H9 (cell line): ENCODE measurements around the gene PCSK6. TPM values are rescaled to one million over a fixed set of nuclear protein-coding genes. Genes with fewer than 3 reads are reported as not detected.

Experiments used
- DNase-seq: peaks from one replicate; pipeline ENCODE4 v3.0.0-alpha.2; 2017
- H2AFZ ChIP-seq: one replicate; pipeline ENCODE4 v1.6.1; 2013; ENCODE audit warnings: mild to moderate bottlenecking, low read length, control low read depth, moderate library complexity
- H2AK5ac ChIP-seq: 2 replicates; pipeline ENCODE4 v1.6.1; 2013; ENCODE audit warnings: low read length, control low read depth, mixed read lengths; ENCODE audit not compliant: insufficient read length
- H2BK120ac ChIP-seq: one replicate; pipeline ENCODE4 v1.6.1; 2013; ENCODE audit warnings: low read depth, mild to moderate bottlenecking, low read length, control low read depth, inconsistent platforms; ENCODE audit not compliant: poor library complexity, severe bottlenecking
- H2BK12ac ChIP-seq: 2 replicates; pipeline ENCODE4 v1.6.1; 2013; ENCODE audit warnings: low read length, control low read depth, mixed read lengths, low read depth; ENCODE audit not compliant: insufficient read length
- H2BK15ac ChIP-seq: 2 replicates; pipeline ENCODE4 v1.6.1; 2013; ENCODE audit warnings: low read depth, low read length, control low read depth
- H2BK20ac ChIP-seq: one replicate; pipeline ENCODE4 v1.6.1; 2013; ENCODE audit warnings: low read depth, mild to moderate bottlenecking, low read length, control low read depth, inconsistent platforms; ENCODE audit not compliant: poor library complexity, severe bottlenecking
- H2BK5ac ChIP-seq: 2 replicates; pipeline ENCODE4 v1.6.1; 2013; ENCODE audit warnings: low read length, control low read depth, mixed read lengths; ENCODE audit not compliant: insufficient read length
- H3K14ac ChIP-seq: 2 replicates; pipeline ENCODE4 v1.6.1; 2013; ENCODE audit warnings: low read length, control low read depth; ENCODE audit not compliant: insufficient read depth
- H3K18ac ChIP-seq: 2 replicates; pipeline ENCODE4 v1.6.1; 2013; ENCODE audit warnings: low read depth, mild to moderate bottlenecking, mixed read lengths, low read length, control low read depth; ENCODE audit not compliant: insufficient read length
- H3K23ac ChIP-seq: 2 replicates; pipeline ENCODE4 v1.6.1; 2013; ENCODE audit warnings: low read length, control low read depth, mixed read lengths, low read depth; ENCODE audit not compliant: insufficient read length
- H3K23me2 ChIP-seq: 2 replicates; pipeline ENCODE4 v1.6.1; 2013; ENCODE audit warnings: low read depth, mild to moderate bottlenecking, mixed read lengths, low read length, control low read depth; ENCODE audit not compliant: insufficient read length, poor library complexity, severe bottlenecking
- H3K27ac ChIP-seq: 2 replicates; pipeline ENCODE4 v1.5.1; 2013; ENCODE audit warnings: low read length, control low read depth, mixed read lengths, low read depth; ENCODE audit not compliant: insufficient read length
- H3K27me3 ChIP-seq: 2 replicates; pipeline ENCODE4 v1.6.1; 2013; ENCODE audit warnings: low read length, control low read depth, inconsistent platforms; ENCODE audit not compliant: insufficient read depth
- H3K4ac ChIP-seq: 2 replicates; pipeline ENCODE4 v1.6.1; 2013; ENCODE audit warnings: low read depth, mild to moderate bottlenecking, control low read depth, inconsistent platforms, low read length, moderate library complexity
- H3K4me1 ChIP-seq: 2 replicates; pipeline ENCODE4 v1.6.1; 2013; ENCODE audit warnings: low read length, control low read depth, inconsistent platforms; ENCODE audit not compliant: insufficient read depth
- H3K4me2 ChIP-seq: 2 replicates; pipeline ENCODE4 v1.6.1; 2013; ENCODE audit warnings: low read length, control low read depth, mixed read lengths; ENCODE audit not compliant: insufficient read length, insufficient read depth
- H3K56ac ChIP-seq: 2 replicates; pipeline ENCODE4 v1.6.1; 2013; ENCODE audit warnings: low read depth, mild to moderate bottlenecking, mixed read lengths, low read length, control low read depth; ENCODE audit not compliant: insufficient read length
- H3K79me1 ChIP-seq: 2 replicates; pipeline ENCODE4 v1.6.1; 2013; ENCODE audit warnings: low read depth, mild to moderate bottlenecking, moderate library complexity, low read length, control low read depth, inconsistent platforms; ENCODE audit not compliant: insufficient read depth, poor library complexity, severe bottlenecking
- H3K79me2 ChIP-seq: 2 replicates; pipeline ENCODE4 v1.6.1; 2013; ENCODE audit warnings: low read length, control low read depth, inconsistent platforms; ENCODE audit not compliant: insufficient read depth
- H3K9ac ChIP-seq: 2 replicates; pipeline ENCODE4 v1.6.1; 2013; ENCODE audit warnings: low read length, control low read depth, mixed read lengths; ENCODE audit not compliant: insufficient read length; ENCODE audit errors: extremely low read depth
- H3K9me3 ChIP-seq: one replicate; pipeline ENCODE4 v1.6.1; 2013; ENCODE audit warnings: low read depth, low read length, inconsistent platforms; ENCODE audit not compliant: control insufficient read depth
- H3T11ph ChIP-seq: one replicate; pipeline ENCODE4 v1.6.1; 2013; ENCODE audit warnings: mild to moderate bottlenecking, low read length, control low read depth, inconsistent platforms
- H4K20me1 ChIP-seq: one replicate; pipeline ENCODE4 v1.6.1; 2013; ENCODE audit not compliant: control insufficient read depth, insufficient read length, insufficient read depth
- H4K5ac ChIP-seq: 2 replicates; pipeline ENCODE4 v1.6.1; 2013; ENCODE audit warnings: low read depth, mild to moderate bottlenecking, mixed read lengths, low read length, control low read depth; ENCODE audit not compliant: insufficient read length
- H4K8ac ChIP-seq: replicated peaks from 2 replicates; pipeline ENCODE4 v1.6.1; 2013; ENCODE audit warnings: low read length, control low read depth, mixed read lengths, low read depth; ENCODE audit not compliant: insufficient read length
- H4K91ac ChIP-seq: 2 replicates; pipeline ENCODE4 v1.6.1; 2013; ENCODE audit warnings: low read depth, mild to moderate bottlenecking, moderate library complexity, mixed read lengths, low read length, control low read depth; ENCODE audit not compliant: insufficient read length
- H3K27ac Mint-ChIP-seq, 3 experiments: 2 replicates in 2 of 3; 3 replicates in 1 of 3; pipeline ENCODE4 v1.8.0; 2020 to 2021; ENCODE audit warnings: mixed read lengths in 3 of 3, mild to moderate bottlenecking in 1 of 3, moderate library complexity in 1 of 3
- H3K27me3 Mint-ChIP-seq: 2 replicates; pipeline ENCODE4 v1.8.0; 2021; ENCODE audit warnings: low read depth, mild to moderate bottlenecking, moderate library complexity, mixed read lengths
- H3K36me3 Mint-ChIP-seq, 3 experiments: 2 replicates in 2 of 3; 3 replicates in 1 of 3; pipeline ENCODE4 v1.8.0; 2020 to 2021; ENCODE audit warnings: low read depth in 3 of 3, mixed read lengths in 3 of 3; ENCODE audit not compliant: insufficient read depth in 1 of 3
- H3K4me1 Mint-ChIP-seq, 2 experiments: 2 replicates each; pipeline ENCODE4 v1.8.0; 2020; ENCODE audit warnings: mixed read lengths in 2 of 2
- H3K4me3 Mint-ChIP-seq, 2 experiments: 2 replicates in 1 of 2; 3 replicates in 1 of 2; pipeline ENCODE4 v1.8.0; 2020 to 2021; ENCODE audit warnings: mild to moderate bottlenecking in 2 of 2, mixed read lengths in 2 of 2, moderate library complexity in 1 of 2
- H3K9me3 Mint-ChIP-seq, 2 experiments: 2 replicates in 1 of 2; 3 replicates in 1 of 2; pipeline ENCODE4 v1.8.0; 2020; ENCODE audit warnings: mild to moderate bottlenecking in 2 of 2, mixed read lengths in 2 of 2, moderate library complexity in 1 of 2
- WGBS: extraction: QIAGEN DNeasy Blood & Tissue Kit; methylation state at CpG from one replicate; pipeline ENCODE4 v1.1.7; 2013; ENCODE audit warnings: missing lambda C conversion rate, low lambda C conversion rate, mixed read lengths; ENCODE audit not compliant: insufficient read length; ENCODE audit errors: extremely low coverage; 5-methylcytosine and 5-hydroxymethylcytosine counted together
- total RNA-seq: library from RNA; stranded (reverse); gene quantifications from 2 replicates; pipeline ENCODE4 v1.2.1, GENCODE V29; 2021
- TF ChIP-seq, protein P1 (sequence below): fragments of 200-600 bp; sonication (generic); conservative IDR thresholded peaks from 3 replicates; pipeline ENCODE4 v1.8.0; 2021; ENCODE audit warnings: antibody characterized with exemption, mild to moderate bottlenecking

Gene PCSK6
- total RNA-seq, 1 experiment from 2014 or later = 4.0 TPM

DNA sequence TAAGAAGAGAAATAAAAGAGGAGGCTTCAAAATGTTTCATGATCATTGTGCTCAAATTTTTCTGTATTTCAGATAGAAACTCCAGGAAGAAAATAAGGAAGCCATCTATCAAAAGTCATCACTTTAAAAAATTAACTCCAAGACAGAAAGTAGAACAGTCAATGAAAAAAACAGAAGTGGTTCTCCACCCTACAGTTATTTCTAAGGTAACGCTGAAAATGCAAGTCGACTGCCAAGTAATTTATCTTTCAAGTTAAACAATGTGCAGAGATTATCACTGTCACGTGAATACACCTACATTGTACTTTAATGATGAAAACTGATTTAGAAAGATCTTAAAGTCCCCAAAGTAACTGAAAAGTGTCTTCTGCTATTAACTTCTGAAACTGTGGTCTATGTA, 115.9 kb downstream of the PCSK6 start:
- Mint-ChIP-seq H3K27ac (no peak overlapping the region), H3K36me3 (no peaks in the 10 kb centered on the region; a peak in 1 of 7 replicates), H3K4me1 (peaks cover 27 to 31% of the 10 kb centered on the region in 2 experiments), H3K9me3 (no peaks in the 10 kb centered on the region), H3K27me3 (peaks cover 13% of the 10 kb centered on the region), H3K4me3 (peak overlapping the region in 1 of 2 experiments; percentile 71; a peak in 1 of 5 replicates)
- Histone ChIP-seq H3K56ac (no peak overlapping the region), H2BK12ac (no peak overlapping the region), H2AK5ac (no peak overlapping the region), H3K14ac (no peak overlapping the region), H2BK120ac (no peak overlapping the region), H3K4ac (no peak overlapping the region), H3K18ac (no peak overlapping the region), H4K8ac (no peak overlapping the region), H3K79me2 (no peaks in the 10 kb centered on the region), H3T11ph (no peak overlapping the region), H2AFZ (no peak overlapping the region), H3K4me2 (no peak overlapping the region), H3K27ac (no peak overlapping the region), H3K23ac (no peak overlapping the region), H3K27me3 (no peaks in the 10 kb centered on the region), H2BK20ac (no peak overlapping the region), H3K9ac (no peak overlapping the region), H4K91ac (no peak overlapping the region), H3K79me1 (no peaks in the 10 kb centered on the region), H2BK15ac (no peak overlapping the region), H3K23me2 (no peaks in the 10 kb centered on the region), H3K4me1 (peaks cover 5% of the 10 kb centered on the region; the same call in 1 of the 2 replicates), H3K9me3 (no peaks in the 10 kb centered on the region), H2BK5ac (no peak overlapping the region), H4K5ac (no peak overlapping the region), H4K20me1 (no peaks in the 10 kb centered on the region)
- TF ChIP-seq, protein P1, sequence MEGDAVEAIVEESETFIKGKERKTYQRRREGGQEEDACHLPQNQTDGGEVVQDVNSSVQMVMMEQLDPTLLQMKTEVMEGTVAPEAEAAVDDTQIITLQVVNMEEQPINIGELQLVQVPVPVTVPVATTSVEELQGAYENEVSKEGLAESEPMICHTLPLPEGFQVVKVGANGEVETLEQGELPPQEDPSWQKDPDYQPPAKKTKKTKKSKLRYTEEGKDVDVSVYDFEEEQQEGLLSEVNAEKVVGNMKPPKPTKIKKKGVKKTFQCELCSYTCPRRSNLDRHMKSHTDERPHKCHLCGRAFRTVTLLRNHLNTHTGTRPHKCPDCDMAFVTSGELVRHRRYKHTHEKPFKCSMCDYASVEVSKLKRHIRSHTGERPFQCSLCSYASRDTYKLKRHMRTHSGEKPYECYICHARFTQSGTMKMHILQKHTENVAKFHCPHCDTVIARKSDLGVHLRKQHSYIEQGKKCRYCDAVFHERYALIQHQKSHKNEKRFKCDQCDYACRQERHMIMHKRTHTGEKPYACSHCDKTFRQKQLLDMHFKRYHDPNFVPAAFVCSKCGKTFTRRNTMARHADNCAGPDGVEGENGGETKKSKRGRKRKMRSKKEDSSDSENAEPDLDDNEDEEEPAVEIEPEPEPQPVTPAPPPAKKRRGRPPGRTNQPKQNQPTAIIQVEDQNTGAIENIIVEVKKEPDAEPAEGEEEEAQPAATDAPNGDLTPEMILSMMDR = no peak
- WGBS = no CpG with 5 or more reads among the region's 3 CpGs
- no peak for DNase-seq
